Endometrial microvascular endothelial cells (primary cell): Measurements from ENCODE around the gene ADSS2. TPM values are rescaled to one million over a fixed set of nuclear protein-coding genes. Genes with fewer than 3 reads are reported as not detected.
"Not testable (repeated sequence)": the region's sequence is repeated elsewhere in the genome, so short reads cannot be mapped to it uniquely, and the experiment has no call there.

Experiments
- in situ Hi-C: cut with HindIII; loops from 2 replicates; pipeline ENCODE4 v1.10.0; 2017; ENCODE audit warnings: low sequenced_read_pairs, low pct_unique_long_range_greater_than_20kb; ENCODE audit errors: inconsistent ontology term
- total RNA-seq: library from RNA; depleted of rRNA; stranded (reverse); fragments of >200 nt; gene quantifications from one replicate; pipeline ENCODE4 v1.2.3, GENCODE V29; 2015; ENCODE audit errors: inconsistent ontology term

Gene ADSS2
- total RNA-seq = 61.5 TPM

DNA sequence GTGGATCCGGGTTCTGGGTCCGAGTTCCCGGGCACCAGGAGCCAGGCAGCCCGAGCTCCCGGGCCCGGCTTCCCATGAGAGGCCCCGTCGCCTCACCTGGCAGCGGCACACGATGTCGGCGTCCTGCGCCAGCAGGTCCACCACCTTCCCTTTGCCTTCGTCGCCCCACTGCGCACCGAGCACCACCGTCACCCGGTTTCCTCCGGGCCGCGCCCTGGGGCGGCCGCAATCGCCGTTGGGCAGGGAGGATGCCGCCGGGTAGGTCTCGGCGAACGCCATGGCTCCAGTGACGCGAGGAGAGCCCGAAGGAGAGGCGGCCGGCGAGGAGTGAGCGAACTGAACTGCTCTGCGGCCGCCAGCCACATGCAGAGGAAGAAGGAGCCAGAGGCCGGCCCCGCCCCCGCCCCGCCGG lies at the start of gene ADSS2:
Gene ADSS2 (minus strand): TSS at position 371 of the 412 bp plus-strand sequence. CDS start 92 bp downstream, at position 279.
- in situ Hi-C loops = no loop called here

DNA sequence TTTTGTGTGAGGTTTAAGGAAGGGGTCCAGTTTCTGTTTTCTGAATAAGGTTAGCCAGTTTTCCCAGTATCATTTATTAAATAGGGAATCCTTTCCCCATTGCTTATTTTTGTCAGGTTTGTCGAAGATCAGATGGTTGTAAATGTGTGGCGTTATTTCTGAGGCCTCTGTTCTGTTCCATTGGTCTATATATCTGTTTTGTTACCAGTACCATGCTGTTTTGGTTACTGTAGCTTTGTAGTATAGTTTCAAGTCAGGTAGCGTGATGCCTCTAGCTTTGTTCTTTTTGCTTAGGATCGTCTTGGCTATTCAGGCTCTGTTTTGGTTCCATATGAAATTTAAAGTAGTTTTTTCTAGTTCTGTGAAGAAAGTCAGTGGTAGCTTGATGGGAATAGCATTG lies 48.8 kb upstream of the ADSS2 start:
- in situ Hi-C loops = not testable (repeated sequence)

DNA sequence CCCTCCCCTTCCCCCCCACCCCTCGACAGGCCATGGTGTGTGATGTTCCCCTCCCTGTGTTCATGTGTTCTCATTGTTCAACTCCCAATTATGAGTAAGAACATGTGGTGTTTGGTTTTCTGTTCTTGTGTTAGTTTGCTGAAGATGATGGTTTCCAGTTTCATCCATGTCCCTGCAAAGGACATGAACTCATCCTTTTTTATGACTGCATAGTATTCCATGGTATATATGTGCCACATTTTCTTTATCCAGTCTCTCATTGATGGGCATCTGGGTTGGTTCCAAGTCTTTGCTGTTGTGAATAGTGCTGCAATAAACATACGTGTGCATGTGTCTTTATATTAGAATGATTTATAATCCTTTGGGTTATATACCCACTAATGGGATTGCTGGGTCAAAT lies 47.8 kb upstream of the ADSS2 start:
- in situ Hi-C loops = not testable (repeated sequence)

DNA sequence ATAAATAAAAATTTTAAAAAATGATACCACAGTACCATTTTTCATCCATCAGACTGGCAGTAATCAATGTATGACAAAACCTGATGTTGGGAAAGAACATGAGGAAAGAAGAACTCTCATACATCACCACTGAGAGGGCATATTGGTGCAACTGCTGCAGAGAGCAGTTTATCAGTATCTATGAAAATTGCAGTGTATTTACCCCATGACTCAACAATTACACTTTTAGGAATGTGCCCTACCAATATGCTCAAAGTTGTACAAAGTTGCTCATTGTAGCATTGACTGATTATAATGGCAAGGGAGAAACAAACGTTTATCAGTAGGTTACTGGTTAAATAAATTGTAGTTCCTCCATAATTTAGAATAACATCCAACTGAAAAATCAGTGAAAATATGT lies 46.1 kb upstream of the ADSS2 start:
- in situ Hi-C loops = no loop called here

DNA sequence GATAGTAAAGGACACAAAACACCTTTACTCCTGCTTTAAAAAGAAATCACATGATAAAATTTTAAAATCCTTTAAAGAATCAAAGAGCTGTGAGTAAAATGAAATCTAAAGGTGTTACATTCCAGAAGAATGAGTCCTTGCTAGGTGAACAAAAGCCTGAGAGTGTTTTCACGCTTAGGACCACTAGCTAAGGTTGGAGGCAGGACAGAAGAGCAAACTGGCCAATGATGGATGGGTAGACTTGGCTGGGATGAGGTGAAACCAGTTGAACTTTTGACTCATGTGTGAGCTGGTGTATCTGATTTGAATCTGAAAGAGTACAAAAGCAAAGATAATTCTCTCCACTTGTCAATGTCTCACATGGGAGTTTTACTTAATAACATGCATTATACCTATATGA lies 44.5 kb upstream of the ADSS2 start:
- in situ Hi-C loops = no loop called here

DNA sequence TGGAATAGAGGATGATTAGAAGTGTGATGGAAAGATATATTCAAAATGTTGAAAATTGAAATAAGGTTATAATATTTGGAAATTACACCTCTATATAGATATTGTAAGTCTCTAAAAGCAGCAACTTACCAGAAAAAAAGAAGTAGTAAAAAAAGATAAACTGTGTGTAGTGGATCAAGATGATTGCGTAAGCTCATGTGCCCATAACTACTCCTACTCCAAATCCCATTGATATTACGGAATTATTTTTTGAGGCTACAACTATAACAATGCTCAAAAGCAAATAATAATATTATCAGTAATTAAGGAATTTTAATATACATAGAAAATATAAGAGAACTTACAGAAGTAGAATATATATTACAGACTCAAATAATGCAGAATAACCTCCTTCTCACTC lies 42.9 kb upstream of the ADSS2 start:
- in situ Hi-C loops = no loop called here

DNA sequence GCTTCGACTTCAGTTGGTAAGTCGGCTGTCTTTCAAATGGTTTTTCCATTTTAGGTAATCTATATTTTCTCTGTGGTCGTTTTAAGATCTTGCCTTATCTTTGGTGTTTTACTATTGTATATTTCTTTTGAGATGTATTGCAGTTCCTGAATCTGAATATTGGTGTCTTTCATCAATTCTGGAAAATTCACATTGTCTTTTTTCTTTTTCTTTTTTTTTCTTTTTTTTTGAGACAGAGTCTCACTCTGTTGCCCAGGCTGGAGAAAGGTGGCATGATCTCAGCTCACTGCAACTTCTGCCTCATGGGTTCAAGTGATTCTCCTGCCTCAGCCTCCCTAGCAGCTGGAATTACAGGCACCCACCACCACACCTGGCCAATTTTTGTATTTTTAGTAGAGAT lies 33.3 kb upstream of the ADSS2 start:
- in situ Hi-C loops = not testable (repeated sequence)

DNA sequence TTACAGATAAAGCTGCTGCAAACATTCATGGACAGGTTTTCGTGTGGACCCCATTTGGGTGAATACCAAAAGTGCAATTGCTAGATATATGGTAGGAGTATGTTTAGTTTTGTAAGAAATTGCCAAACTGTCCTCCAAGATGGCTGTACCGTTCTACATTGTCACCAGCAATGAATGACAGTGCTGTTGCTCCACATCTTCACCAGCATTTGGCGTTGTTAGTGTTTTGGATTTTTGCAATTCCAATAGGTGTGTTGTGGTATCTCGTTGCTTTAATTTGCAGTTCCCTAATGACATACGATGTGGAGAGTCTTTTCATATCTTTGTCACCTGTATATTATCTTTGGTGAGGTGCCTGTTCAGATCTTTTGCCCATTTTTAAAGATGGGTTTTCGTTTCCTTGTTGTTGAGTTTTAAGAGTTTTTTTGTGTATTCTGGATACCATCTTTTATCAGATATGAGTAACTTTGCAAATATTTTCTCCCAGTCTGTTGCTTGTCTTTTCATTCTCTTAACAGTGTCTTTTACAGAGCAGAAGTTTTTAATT lies 21.4 kb upstream of the ADSS2 start:
- in situ Hi-C loops = no loop called here

DNA sequence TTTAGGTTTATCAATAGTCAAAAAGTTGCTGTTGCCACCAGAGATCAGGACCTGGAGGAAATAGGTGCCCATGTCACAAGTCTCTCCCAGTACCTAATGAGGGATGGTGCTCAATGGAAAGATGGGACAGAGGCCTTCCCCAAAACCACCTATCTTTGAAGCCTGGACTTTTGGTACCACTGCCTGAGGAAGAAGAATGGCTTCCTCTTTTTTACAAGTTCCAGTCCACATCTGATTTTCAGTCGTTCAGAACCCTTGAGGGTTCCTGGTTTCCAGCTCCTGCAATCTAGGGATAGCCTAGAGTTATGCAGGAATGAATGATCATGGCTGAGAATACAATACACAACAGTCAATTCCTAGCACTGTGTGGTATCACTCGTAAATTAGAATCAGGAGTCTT lies 15.0 kb upstream of the ADSS2 start:
- in situ Hi-C loops = no loop called here

DNA sequence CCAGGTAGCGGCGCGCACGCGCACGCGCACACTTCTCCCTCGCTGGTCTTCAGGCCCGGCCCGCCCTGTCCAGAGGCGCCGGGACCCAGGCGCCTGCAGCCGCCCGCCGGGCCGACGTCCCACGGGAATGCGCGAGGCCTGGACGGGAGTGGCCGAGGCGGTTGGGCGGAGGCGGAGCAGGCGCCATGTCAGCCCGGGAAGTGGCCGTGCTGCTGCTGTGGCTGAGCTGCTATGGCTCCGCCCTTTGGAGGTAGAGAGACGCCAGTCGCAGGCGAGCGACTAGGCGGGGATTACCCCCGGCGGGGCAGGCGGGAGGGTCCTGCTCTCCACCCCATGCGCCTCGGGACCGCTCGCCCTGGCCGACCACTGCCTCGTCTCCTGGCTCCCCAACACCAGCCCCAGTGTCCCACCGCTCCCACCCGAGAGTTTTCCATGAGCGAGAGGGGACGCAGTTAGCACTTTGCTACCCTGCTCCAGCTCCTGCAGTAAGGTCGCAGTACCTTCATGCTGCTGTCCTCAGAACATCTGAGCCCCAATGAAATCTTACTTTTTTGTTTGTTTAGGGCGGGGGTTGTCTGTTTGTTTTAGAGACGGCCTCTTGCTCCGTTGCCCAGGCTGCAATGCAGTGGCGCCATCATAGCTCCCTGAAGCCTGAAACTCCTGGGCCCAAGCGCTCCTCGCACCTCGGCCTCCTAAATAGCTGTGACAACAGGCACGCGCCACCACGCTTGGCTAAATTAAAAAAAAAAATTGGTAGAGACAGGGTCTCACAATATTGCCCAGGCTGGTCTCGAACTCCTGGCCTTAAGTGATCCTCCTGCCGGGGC lies 9.7 kb upstream of the ADSS2 start, which contains the start of gene CATSPERE:
Gene CATSPERE (plus strand): TSS at position 29 of the 827 bp plus-strand sequence. CDS start 157 bp downstream, at position 186.
- in situ Hi-C loops = no loop called here

DNA sequence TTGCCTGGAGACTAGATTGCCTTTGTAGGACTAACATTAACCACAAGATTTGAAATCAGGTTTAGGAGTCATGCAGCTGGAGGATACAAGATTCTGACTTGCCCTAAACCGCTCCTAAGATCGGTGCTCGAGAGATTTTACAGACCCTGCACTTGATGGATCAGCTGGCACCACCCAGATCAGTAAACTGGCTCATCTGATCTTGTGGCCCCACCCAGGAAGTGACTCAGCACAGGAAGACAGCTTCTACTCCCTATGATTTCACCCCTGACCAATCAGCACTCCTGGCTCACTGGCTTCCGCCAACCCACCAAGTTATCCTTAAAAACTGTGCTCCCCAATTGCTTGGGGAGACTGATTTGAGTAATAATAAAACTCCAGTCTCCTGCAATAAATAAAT lies 8.5 kb upstream of the ADSS2 start:
- in situ Hi-C loops = no loop called here

DNA sequence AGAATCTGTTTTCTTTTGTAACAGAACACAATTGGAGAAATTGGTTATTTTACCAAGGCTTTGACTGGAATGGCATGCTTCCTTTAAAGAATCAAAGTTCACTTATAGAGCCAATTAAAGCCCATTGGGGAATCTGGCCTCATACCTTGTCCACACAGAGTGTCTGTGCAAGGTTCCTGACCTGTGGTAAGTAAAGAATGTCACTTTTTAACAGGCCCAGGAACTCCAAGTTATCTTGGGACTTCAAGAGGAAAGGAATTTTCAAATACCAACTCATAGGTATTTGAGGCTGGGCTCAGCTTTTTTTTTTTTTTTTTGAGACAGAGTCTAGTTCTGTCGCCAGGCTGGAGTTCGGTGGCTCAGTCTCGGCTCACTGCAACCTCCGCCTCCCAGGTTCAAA lies 7.1 kb upstream of the ADSS2 start:
- in situ Hi-C loops = no loop called here

DNA sequence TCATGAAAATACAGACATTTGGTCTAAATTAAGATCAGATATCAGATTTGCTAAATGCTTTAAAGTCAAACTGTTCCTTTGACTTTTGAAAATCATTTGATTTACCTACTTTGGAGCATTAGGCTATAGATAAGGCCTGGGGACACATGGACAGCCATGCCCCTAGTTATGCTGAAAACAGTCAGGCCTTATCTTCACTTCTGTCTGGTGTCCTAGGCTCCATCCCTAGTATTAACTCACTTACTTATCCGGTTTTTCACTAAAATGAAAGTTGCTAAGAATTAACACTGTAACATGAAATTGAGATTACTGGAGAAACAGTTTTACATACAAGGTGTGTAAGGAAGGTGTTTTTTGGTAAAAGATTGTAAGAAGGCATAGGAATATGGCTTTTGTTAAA lies 4.9 kb upstream of the ADSS2 start:
- in situ Hi-C loops = no loop called here

DNA sequence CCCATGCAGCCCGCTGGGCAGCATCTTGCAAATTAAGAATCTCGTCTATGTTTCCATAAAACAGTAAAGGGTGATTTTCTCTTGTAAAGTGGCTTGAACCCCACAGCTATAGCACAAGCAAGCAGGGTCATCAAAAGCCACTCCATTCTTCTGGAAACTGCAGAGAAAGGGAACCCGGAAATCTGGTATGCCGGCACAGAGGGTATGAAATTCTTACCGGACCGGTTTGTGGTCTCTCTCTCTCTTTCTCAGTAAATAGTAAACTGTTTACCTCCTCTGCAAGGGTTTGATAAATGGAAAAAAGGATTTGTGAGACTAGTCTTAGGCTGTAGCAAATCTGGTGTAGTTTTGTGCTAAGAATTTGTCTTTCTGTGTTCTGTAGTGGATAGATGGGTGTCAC lies 2.7 kb upstream of the ADSS2 start:
- in situ Hi-C loops = no loop called here

DNA sequence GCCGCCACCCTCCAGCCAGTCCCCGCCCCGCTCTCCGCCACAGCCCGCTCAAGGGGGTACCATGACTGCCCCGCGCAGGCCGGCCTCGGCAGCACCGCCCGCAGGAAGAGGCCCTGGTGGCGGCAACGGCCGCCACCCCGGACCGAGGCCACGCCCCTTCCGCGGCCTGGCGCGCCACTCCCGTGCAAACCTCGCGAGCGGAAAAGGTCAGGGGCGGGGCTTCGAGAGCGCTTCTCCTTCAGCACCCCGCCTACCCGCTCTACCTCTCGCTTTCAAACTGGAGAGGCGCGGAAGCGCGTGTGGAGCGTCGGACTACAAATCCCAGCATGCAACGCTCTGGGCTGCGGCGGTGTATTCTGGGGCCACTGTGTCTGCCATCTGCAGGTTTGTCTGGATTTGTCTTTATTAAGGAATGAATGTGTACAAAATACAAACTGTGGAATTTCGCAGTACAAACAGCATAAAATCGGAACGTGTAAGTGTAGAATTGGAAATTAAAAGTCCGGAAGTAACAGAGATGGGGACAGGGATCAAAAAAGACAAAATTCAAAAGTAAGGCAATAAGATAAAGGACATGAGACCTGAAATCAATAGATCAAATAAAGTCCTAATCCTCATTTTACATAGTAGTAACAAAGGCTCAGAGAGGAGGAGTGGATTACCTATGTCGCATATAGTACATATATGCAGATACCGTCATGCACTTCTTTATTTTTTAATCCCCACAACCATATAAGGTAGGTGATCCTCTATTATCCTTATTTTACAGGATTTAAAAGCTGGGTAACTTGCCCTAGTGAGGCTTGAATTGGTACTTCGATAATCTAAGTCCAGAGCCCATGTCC lies 464 bp upstream of the ADSS2 start:
- in situ Hi-C loops = no loop called here

DNA sequence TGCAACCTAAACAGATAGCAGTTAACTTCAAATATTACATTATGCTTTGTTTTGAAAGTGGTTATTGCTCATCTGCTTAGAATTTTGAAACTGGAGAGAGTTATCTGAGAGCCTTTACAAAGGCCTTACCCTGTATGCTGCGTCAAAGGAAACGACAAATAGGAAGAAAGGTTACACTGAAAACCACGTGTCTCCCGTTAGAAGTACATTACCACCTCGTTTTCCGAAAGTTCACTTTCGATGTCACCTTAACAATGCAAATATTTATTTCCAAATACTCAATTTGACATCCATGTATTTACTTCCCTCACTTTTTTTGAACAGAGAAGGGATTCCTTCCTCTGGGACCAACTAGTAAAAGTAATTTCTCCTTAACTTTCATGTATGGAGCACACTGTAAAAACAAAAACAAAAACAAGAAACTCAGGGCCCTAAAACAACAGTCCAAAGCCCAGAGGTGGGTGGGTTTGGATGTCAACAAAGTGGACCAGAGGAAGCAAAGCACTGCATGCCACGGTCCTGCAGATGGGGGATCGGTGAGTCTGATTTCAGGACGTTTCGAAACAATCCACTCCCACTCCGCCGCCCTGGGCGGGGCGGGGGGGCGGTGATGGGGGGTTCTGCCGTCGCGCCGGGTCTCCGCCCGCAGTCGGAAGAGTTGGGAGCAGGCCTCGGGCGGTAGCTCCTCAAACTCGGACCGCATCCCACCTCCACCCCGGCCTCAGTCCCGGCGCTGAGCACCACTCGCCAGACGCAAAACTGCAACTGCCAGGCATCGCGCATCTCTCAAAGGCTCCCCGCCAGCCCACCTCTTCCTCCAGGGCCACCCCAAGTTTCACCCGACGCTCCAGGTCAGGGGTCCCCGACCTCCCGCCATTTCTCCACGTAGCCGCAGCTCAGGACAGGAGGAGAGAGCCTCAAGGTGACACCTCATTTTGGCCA lies 841 bp downstream of the ADSS2 start:
- in situ Hi-C loops = no loop called here

DNA sequence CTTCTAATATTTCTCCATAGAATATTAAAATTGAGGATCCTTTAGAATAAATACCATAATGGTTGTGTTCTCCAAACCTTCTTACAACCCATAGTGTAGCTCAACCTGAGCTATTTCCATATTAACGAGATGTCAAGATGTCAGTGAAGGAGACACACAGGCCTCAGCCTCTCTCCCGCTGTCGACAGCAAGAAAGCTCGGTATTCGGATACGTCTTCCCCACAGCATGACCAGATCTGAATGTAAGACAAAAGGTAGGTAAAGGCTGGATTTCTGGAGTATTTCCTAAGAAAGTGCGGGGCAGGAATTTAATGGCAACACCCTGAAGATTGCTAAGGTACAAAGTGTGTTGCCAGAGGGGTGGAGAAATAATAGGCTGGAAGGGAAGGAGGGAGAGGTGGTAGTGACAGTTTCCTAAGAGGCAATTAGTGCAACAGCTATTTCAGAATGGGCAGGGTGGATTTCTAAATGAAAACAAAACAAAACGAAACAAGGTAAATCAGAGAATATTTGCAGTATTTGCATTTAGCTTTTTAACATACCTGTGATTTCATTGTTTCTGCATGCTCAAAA lies 1.7 kb downstream of the ADSS2 start:
- in situ Hi-C loops = loop anchor here (25.0 kb wide), 1 partner anchor 113 kb away; no protein-coding TSS in a partner anchor
